ENCODE results near the gene ZNHIT6. TPM values are rescaled to one million over a fixed set of nuclear protein-coding genes. Genes with fewer than 3 reads are reported as not detected.
A peak's percentile ranks its signal among the peaks of the same experiment; 100 is the strongest.

Gene ZNHIT6
- total and polyA plus RNA-seq, 12 donors: 4.5 to 21.1 (median 9.8) TPM

DNA sequence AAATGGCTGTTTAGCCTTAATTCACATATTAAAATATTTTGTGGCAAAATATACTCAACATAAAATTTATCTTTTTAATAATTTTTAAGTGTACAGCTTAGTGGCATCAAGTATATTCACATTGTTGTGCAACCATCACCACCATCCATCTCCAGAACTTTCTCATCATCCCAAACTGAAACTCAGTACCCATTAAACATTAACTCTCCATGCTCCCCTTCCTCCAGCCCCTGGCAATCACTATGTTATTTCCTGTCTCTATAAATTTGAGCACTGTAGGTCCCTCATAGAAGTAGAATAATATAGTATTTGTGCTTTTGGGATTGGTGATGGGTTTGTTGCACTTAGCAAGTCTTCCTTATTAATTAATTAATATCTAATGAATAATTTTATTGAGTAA is 98.3 kb downstream of the ZNHIT6 start:
- H3K4me1 ChIP-seq (replicated peaks in 1 of 2): peaks cover 0 to 10% of the 10 kb centered on the region in 2 donors
- no peaks in the 10 kb centered on the region for H3K36me3 ChIP-seq (replicated peaks in 1 of 2)
- H3K4me3 ChIP-seq: no peak overlapping the region
- no peak for DNase-seq
- no peaks in the 10 kb centered on the region for H3K9me3 ChIP-seq (replicated peaks in 1 of 3)
- H3K27me3 ChIP-seq: no peaks in the 10 kb centered on the region
- intact Hi-C loops (cut with DNase I): no loop called here
- no peak overlapping the region for H3K27ac ChIP-seq
- TF ChIP-seq, protein P1, sequence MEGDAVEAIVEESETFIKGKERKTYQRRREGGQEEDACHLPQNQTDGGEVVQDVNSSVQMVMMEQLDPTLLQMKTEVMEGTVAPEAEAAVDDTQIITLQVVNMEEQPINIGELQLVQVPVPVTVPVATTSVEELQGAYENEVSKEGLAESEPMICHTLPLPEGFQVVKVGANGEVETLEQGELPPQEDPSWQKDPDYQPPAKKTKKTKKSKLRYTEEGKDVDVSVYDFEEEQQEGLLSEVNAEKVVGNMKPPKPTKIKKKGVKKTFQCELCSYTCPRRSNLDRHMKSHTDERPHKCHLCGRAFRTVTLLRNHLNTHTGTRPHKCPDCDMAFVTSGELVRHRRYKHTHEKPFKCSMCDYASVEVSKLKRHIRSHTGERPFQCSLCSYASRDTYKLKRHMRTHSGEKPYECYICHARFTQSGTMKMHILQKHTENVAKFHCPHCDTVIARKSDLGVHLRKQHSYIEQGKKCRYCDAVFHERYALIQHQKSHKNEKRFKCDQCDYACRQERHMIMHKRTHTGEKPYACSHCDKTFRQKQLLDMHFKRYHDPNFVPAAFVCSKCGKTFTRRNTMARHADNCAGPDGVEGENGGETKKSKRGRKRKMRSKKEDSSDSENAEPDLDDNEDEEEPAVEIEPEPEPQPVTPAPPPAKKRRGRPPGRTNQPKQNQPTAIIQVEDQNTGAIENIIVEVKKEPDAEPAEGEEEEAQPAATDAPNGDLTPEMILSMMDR (IDR thresholded peaks at IDR 0.05): no peak
- TF ChIP-seq POLR2A (IDR thresholded peaks at IDR 0.05): no peak

DNA sequence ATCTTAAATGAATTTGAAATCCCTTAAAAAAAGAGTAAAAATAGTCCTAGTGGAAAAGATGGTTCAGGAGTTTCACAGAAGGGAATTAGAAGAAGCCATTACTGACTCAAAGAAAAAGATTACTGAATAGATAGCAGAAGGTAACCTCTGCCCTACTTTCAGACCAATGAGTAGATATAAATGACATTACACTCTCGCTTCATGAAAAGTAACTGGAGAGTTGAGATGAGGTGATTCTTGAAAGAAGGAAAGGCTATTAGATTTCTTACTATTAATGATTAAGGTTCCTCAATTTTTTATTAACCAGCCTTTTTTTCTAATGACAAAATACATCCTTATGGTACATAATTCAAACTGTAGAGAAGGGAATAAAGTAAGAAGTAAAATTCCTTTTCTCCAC is 99.4 kb downstream of the ZNHIT6 start:
- no peak for TF ChIP-seq POLR2A (IDR thresholded peaks at IDR 0.05)
- TF ChIP-seq, protein P1 (IDR thresholded peaks at IDR 0.05): no peak
- H3K4me3 ChIP-seq: no peak overlapping the region
- 87 to 96% (median 93%) methylated on average over 1 of the region's 1 CpG for WGBS, 4 donors
- no peaks in the 10 kb centered on the region for H3K9me3 ChIP-seq (replicated peaks in 1 of 3)
- DNase-seq: no peak
- H3K27me3 ChIP-seq: no peaks in the 10 kb centered on the region
- no peaks in the 10 kb centered on the region for H3K36me3 ChIP-seq (replicated peaks in 1 of 2)
- intact Hi-C loops (cut with DNase I): no loop called here
- H3K27ac ChIP-seq: no peak overlapping the region
- H3K4me1 ChIP-seq (replicated peaks in 1 of 2): peaks cover 0 to 10% of the 10 kb centered on the region in 2 donors

DNA sequence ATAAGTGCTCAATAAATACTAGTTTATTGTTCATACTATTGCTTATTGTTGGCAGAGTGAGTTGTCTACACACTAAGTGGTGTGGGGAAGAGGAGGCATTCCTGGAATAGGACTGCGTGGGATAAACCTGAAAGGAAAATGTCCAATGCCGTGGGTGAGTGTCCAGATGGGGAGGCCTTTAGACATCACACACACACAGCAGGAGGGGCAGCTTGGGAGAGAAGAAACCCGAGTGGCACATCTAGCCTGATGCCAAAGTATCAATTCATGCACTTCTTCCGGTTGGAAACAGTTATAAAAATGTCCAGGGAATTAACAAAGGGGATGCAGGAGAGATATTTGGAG is 100.3 kb downstream of the ZNHIT6 start:
- H3K4me3 ChIP-seq: no peak overlapping the region
- no peak for TF ChIP-seq POLR2A (IDR thresholded peaks at IDR 0.05)
- TF ChIP-seq, protein P1 (IDR thresholded peaks at IDR 0.05): no peak
- DNase-seq: no peak
- H3K9me3 ChIP-seq (replicated peaks in 1 of 3): no peaks in the 10 kb centered on the region
- intact Hi-C loops (cut with DNase I): no loop called here
- no peaks in the 10 kb centered on the region for H3K27me3 ChIP-seq
- no peaks in the 10 kb centered on the region for H3K36me3 ChIP-seq (replicated peaks in 1 of 2)
- H3K4me1 ChIP-seq (replicated peaks in 1 of 2): peaks cover 0 to 7% of the 10 kb centered on the region in 2 donors
- no peak overlapping the region for H3K27ac ChIP-seq
- 84 to 93% (median 89%) methylated on average over 4 of the region's 4 CpGs for WGBS, 4 donors

DNA sequence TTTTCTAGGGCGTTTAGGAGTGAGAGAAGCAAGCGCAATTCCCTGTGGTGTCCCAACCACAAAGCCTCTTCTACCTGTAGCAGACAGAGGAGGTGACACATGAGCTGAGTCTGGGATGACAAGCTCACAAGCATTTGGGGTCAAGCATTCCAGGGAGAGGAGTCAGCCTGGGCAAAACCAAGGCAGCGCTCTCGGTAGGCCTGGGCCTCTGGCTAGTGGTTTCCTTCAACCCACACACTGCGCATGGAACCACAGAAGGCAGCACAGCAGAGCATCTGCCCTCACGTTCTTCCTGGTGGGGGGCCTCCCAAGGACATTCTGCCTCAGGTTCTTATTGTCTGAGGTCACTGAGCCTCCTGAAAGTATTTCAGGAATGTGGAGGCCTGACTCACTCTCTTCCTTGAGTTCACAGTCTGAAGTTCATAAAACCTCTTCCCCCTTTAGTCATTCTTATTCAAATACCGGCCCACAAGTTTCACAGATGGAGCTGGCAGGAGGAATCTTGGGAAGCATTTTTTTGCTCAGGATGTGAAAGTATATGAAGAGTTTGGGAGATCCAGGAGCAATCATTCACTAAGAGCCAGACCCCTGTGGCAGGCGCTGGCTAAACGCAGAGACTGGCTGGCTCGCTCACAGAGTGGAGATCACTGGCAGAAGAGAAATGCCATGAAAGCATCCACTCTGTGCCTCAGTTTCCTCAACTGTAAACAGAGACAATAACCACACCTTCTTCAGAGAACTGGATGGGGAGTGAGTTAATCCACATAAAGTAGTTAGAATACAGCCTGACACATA is 100.9 kb downstream of the ZNHIT6 start:
- Histone ChIP-seq H3K27me3 (no peaks in the 10 kb centered on the region), H3K4me1 (replicated peaks in 1 of 2) (peaks cover 0 to 2% of the 10 kb centered on the region in 2 donors), H3K4me3 (no peak overlapping the region), H3K36me3 (replicated peaks in 1 of 2) (no peaks in the 10 kb centered on the region), H3K27ac (no peak overlapping the region), H3K9me3 (replicated peaks in 1 of 3) (no peaks in the 10 kb centered on the region)
- peak in 2 of 7 donors; percentile 3 to 16 for DNase-seq
- TF ChIP-seq, protein P1 (IDR thresholded peaks at IDR 0.05): no peak
- no peak for TF ChIP-seq POLR2A (IDR thresholded peaks at IDR 0.05)
- intact Hi-C loops (cut with DNase I): no loop called here
- 67 to 79% (median 75%) methylated on average over 8 to 10 of the region's 10 CpGs for WGBS, 4 donors
